Measurements from ENCODE around the gene PARPBP.

Gene PARPBP

GRCh38 chr12:102114212-102114611 lies 5.8 kb upstream of the PARPBP start:
- Histone ChIP-seq H3K36me3 (ENCODE audit: insufficient read depth, low read length) (peaks cover 8% of the 10 kb centered on the region; the same call in 1 of the 2 replicates), H3K4me2 (ENCODE audit: low read depth, low read length, poor library complexity, severe bottlenecking) (no peak overlapping the region)
- TF ChIP-seq EZH2phosphoT487 (IDR thresholded peaks at IDR 0.05; ENCODE audit: borderline replicate concordance) (no peak), CTCF (conservative IDR thresholded peaks at IDR 0.05; ENCODE audit: low read length) (no peak)

GRCh38 chr12:102116392-102116791 lies 3.6 kb upstream of the PARPBP start:
- Histone ChIP-seq H3K4me3 (ENCODE audit: low read length, poor library complexity, severe bottlenecking) (no peak overlapping the region), H3K27me3 (ENCODE audit: insufficient read depth, low read length, poor library complexity, severe bottlenecking) (no peaks in the 10 kb centered on the region), H3K9me2 (replicated peaks; ENCODE audit: low read depth, low read length) (no peaks in the 10 kb centered on the region), H3K9ac (ENCODE audit: low read depth, low read length, poor library complexity, severe bottlenecking) (no peak overlapping the region), H3K4me2 (ENCODE audit: low read depth, low read length, poor library complexity, severe bottlenecking) (no peak overlapping the region), H3F3A (ENCODE audit: low read depth) (0 out of 2 replicates have a peak, but pooled peaks cover 3% of the 10 kb centered on the region), H2AFZ (ENCODE audit: low read length) (no peak overlapping the region), H3K79me2 (ENCODE audit: insufficient read depth, low read length) (peaks cover 29% of the 10 kb centered on the region), H4K20me1 (ENCODE audit: insufficient read depth, low read length, poor library complexity, severe bottlenecking) (peaks cover 6% of the 10 kb centered on the region), H3K36me3 (ENCODE audit: insufficient read depth, low read length) (no peaks in the 10 kb centered on the region), H3K9me3 (ENCODE audit: insufficient read depth, low read depth, low read length) (no peaks in the 10 kb centered on the region), H3K4me1 (ENCODE audit: insufficient read depth, low read length, poor library complexity, severe bottlenecking) (peaks cover 25% of the 10 kb centered on the region)
- TF ChIP-seq CTCF (conservative IDR thresholded peaks at IDR 0.05; ENCODE audit: low read length) (no peak), EZH2phosphoT487 (IDR thresholded peaks at IDR 0.05; ENCODE audit: borderline replicate concordance) (no peak)

More at GRCh38 chr12:102114212-102114611, 5.8 kb upstream of the PARPBP start:
- peaks cover 13% of the 10 kb centered on the region for H3K4me1 ChIP-seq (ENCODE audit: insufficient read depth, low read length, poor library complexity, severe bottlenecking)
- H3K4me3 ChIP-seq (ENCODE audit: low read length, poor library complexity, severe bottlenecking): no peak overlapping the region
- no peak overlapping the region for H2AFZ ChIP-seq (ENCODE audit: low read length)
- H3K9ac ChIP-seq (ENCODE audit: low read depth, low read length, poor library complexity, severe bottlenecking): no peak overlapping the region
- no peaks in the 10 kb centered on the region for H3K9me2 ChIP-seq (replicated peaks; ENCODE audit: low read depth, low read length)
- no peaks in the 10 kb centered on the region for H3K27me3 ChIP-seq (ENCODE audit: insufficient read depth, low read length, poor library complexity, severe bottlenecking)
- no peaks in the 10 kb centered on the region for H3F3A ChIP-seq (ENCODE audit: low read depth)
- H3K9me3 ChIP-seq (ENCODE audit: insufficient read depth, low read depth, low read length): no peaks in the 10 kb centered on the region
- H3K79me2 ChIP-seq (ENCODE audit: insufficient read depth, low read length): peaks cover 10% of the 10 kb centered on the region
- H4K20me1 ChIP-seq (ENCODE audit: insufficient read depth, low read length, poor library complexity, severe bottlenecking): no peaks in the 10 kb centered on the region

GRCh38 chr12:102118874-102119273 lies 1.1 kb upstream of the PARPBP start:
- H3F3A ChIP-seq (ENCODE audit: low read depth): 0 out of 2 replicates have a peak, but pooled peaks cover 3% of the 10 kb centered on the region
- no peak overlapping the region for H2AFZ ChIP-seq (ENCODE audit: low read length)
- TF ChIP-seq EZH2phosphoT487 (IDR thresholded peaks at IDR 0.05; ENCODE audit: borderline replicate concordance): no peak
- no peak for TF ChIP-seq CTCF (conservative IDR thresholded peaks at IDR 0.05; ENCODE audit: low read length)
- no peaks in the 10 kb centered on the region for H3K9me3 ChIP-seq (ENCODE audit: insufficient read depth, low read depth, low read length)
- peaks cover 46% of the 10 kb centered on the region for H3K4me1 ChIP-seq (ENCODE audit: insufficient read depth, low read length, poor library complexity, severe bottlenecking)
- H4K20me1 ChIP-seq (ENCODE audit: insufficient read depth, low read length, poor library complexity, severe bottlenecking): peaks cover 28% of the 10 kb centered on the region
- no peaks in the 10 kb centered on the region for H3K9me2 ChIP-seq (replicated peaks; ENCODE audit: low read depth, low read length)
- no peaks in the 10 kb centered on the region for H3K27me3 ChIP-seq (ENCODE audit: insufficient read depth, low read length, poor library complexity, severe bottlenecking)
- no peaks in the 10 kb centered on the region for H3K36me3 ChIP-seq (ENCODE audit: insufficient read depth, low read length)
- peaks cover 54% of the 10 kb centered on the region for H3K79me2 ChIP-seq (ENCODE audit: insufficient read depth, low read length)
- peak overlapping the region; percentile 90 for H3K4me3 ChIP-seq (ENCODE audit: low read length, poor library complexity, severe bottlenecking)
- peak overlapping the region; percentile 99 for H3K9ac ChIP-seq (ENCODE audit: low read depth, low read length, poor library complexity, severe bottlenecking)
- H3K4me2 ChIP-seq (ENCODE audit: low read depth, low read length, poor library complexity, severe bottlenecking): peak overlapping the region; percentile 93

Data from Loucy (cell line).